HepG2 (cell line): ENCODE results near the gene ERRFI1.

Experiments
- GPN1 ChIP-seq: sonication (generic); formaldehyde crosslinking; IDR thresholded peaks from 2 replicates; pipeline ENCODE4 v1.5.1; 2020; ENCODE audit warnings: missing genetic modification reagents, borderline replicate concordance
- POLR2AphosphoS5 ChIP-seq: IDR thresholded peaks from 2 replicates; pipeline ENCODE4 v1.6.1; 2012; ENCODE audit warnings: low read depth, low read length
- ZBTB21 ChIP-seq: sonication (generic); formaldehyde crosslinking; IDR thresholded peaks from 2 replicates; pipeline ENCODE4 v1.4.0; 2020; ENCODE audit warnings: missing genetic modification reagents
- ZKSCAN1 ChIP-seq: fragments of 150-350 bp; IDR thresholded peaks from 2 replicates; pipeline ENCODE4 v1.6.1; 2014; ENCODE audit warnings: low read length
- TF ChIP-seq, protein P1 (sequence below): IDR thresholded peaks from 2 replicates; pipeline ENCODE4 v1.6.1; 2012; ENCODE audit warnings: low read length, improper control_type of control experiment

GRCh38 chr1:8033322-8033721 is 7.2 kb upstream of the ERRFI1 start:
- no peak for TF ChIP-seq ZBTB21 (CRISPR knock-in tag)
- no peak for TF ChIP-seq GPN1 (CRISPR knock-in tag)
- no peak for TF ChIP-seq ZKSCAN1
- TF ChIP-seq POLR2AphosphoS5: no peak
- TF ChIP-seq, protein P1, sequence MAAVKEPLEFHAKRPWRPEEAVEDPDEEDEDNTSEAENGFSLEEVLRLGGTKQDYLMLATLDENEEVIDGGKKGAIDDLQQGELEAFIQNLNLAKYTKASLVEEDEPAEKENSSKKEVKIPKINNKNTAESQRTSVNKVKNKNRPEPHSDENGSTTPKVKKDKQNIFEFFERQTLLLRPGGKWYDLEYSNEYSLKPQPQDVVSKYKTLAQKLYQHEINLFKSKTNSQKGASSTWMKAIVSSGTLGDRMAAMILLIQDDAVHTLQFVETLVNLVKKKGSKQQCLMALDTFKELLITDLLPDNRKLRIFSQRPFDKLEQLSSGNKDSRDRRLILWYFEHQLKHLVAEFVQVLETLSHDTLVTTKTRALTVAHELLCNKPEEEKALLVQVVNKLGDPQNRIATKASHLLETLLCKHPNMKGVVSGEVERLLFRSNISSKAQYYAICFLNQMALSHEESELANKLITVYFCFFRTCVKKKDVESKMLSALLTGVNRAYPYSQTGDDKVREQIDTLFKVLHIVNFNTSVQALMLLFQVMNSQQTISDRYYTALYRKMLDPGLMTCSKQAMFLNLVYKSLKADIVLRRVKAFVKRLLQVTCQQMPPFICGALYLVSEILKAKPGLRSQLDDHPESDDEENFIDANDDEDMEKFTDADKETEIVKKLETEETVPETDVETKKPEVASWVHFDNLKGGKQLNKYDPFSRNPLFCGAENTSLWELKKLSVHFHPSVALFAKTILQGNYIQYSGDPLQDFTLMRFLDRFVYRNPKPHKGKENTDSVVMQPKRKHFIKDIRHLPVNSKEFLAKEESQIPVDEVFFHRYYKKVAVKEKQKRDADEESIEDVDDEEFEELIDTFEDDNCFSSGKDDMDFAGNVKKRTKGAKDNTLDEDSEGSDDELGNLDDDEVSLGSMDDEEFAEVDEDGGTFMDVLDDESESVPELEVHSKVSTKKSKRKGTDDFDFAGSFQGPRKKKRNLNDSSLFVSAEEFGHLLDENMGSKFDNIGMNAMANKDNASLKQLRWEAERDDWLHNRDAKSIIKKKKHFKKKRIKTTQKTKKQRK: no peak
